ENCODE data around the gene SNAP47. TPM values are rescaled to one million over a fixed set of nuclear protein-coding genes. Genes with fewer than 3 reads are reported as not detected.
"Not testable (repeated sequence)": the region's sequence is repeated elsewhere in the genome, so short reads cannot be mapped to it uniquely, and the experiment has no call there.

The SNAP47 gene, protein sequence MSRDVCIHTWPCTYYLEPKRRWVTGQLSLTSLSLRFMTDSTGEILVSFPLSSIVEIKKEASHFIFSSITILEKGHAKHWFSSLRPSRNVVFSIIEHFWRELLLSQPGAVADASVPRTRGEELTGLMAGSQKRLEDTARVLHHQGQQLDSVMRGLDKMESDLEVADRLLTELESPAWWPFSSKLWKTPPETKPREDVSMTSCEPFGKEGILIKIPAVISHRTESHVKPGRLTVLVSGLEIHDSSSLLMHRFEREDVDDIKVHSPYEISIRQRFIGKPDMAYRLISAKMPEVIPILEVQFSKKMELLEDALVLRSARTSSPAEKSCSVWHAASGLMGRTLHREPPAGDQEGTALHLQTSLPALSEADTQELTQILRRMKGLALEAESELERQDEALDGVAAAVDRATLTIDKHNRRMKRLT
- 16.1 TPM for polyA plus RNA-seq (2013)

DNA sequence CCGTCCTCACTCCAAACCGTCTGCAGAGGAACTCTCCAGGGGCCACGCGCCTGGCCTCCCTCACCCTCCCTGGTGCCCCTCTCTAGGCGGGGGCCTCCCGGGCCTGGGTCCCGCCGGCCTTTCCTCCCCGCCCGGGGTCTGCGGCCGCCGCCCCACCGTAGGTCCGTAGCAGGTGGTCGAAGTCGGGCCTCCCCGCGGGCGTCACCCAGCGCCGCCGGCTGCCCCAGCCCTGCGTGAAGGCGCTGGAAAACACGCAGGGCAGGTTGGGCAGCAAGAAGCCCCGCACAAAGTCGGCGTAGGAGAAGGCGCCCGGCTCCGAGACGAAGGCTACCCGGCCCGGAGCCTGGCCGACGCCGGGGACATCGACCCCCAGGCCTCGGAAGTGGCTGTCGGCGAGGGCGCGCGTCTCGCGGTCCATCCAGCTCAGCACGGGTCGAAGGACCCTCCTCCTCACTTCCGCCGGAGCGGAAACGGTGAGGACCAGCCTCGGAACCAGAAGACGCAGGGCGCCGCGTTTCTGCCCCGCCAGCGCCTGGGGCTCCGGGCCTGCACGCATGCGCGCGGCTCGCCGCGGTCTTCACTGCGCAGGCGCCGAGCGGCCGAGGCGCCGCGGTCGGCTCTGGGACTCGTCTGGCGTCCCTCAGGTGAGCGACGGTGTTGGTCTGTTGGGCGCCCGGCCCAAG, at the start of gene SNAP47, which contains the start of gene JMJD4:
TSS of gene SNAP47 (plus strand) at position 580 of the 683 bp plus-strand sequence. CDS start 12,302 bp downstream, outside the sequence.
TSS of gene JMJD4 (minus strand) at position 447 of the 683 bp plus-strand sequence. CDS start at position 418, 29 bp downstream.
- Histone ChIP-seq H3K9me3 (ENCODE audit: control extremely low read depth in 1 of 5, control insufficient read depth in 4 of 5, insufficient read depth in 2 of 5, low read depth in 1 of 5, low read length in 4 of 5) (no peaks in the 10 kb centered on the region), H3K27me3 (replicated peaks in 2 of 5; ENCODE audit: control insufficient read depth in 4 of 5, insufficient read depth in 5 of 5, low read length in 4 of 5) (no peaks in the 10 kb centered on the region), H3K27ac (ENCODE audit: insufficient read depth in 1 of 2, low read depth in 1 of 2, low read length in 2 of 2, poor library complexity in 1 of 2, severe bottlenecking in 2 of 2) (peak within 1 kb of the TSS; percentile 46 to 82), H3K4me1 (ENCODE audit: control extremely low read depth in 1 of 4, control insufficient read depth in 4 of 4, insufficient read depth in 4 of 4, low read length in 3 of 4) (peaks cover 0 to 26% (median 25%) of the 10 kb centered on the region in 4 experiments), H3K36me3 (ENCODE audit: control insufficient read depth in 4 of 4, insufficient read depth in 4 of 4, low read length in 3 of 4) (peaks cover 0 to 40% (median 31%) of the 10 kb centered on the region in 4 experiments), H3K4me3 (ENCODE audit: control insufficient read depth in 1 of 7, extremely low read depth in 1 of 7, insufficient read depth in 4 of 7, low read depth in 2 of 7, low read length in 6 of 7) (peak within 1 kb of the TSS; percentile 69 to 93 (median 82))
- ChIA-PET POLR2A (no interaction called here), CTCF (interaction anchor here (0.6 kb wide), 1 partner anchor 58 kb away, joined by 3 read pairs; no protein-coding TSS in a partner anchor)
- under 1% methylated on average over 68 of the region's 83 CpGs for WGBS (ENCODE audit: insufficient coverage)
- DNase-seq, result peak; percentile 88 to 93 (median 92)

DNA sequence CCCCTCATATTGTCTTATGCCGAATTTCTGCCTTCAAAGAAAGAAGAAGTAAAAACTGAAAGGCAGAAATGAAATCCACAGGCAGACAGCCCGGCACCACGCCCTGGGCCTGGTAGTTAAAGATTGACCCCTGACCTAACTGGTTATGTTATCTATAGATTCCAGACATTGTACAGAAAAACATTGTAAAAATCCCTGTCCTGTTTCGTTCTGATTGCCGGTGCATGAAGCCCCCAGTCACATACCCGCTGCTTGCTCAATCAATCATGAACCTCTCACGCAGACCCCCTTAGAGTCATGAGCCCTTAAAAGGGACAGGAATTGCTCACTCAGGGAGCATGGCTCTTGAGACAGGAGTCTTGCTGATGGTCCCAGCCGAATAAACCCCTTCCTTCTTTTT, 49.4 kb upstream of the SNAP47 start:
- Histone ChIP-seq H3K27me3 (replicated peaks in 2 of 5; ENCODE audit: control insufficient read depth in 4 of 5, insufficient read depth in 5 of 5, low read length in 4 of 5) (no peaks in the 10 kb centered on the region), H3K36me3 (ENCODE audit: control insufficient read depth in 4 of 4, insufficient read depth in 4 of 4, low read length in 3 of 4) (no peaks in the 10 kb centered on the region), H3K27ac (ENCODE audit: insufficient read depth in 1 of 2, low read depth in 1 of 2, low read length in 2 of 2, poor library complexity in 1 of 2, severe bottlenecking in 2 of 2) (no peak overlapping the region), H3K4me1 (ENCODE audit: control extremely low read depth in 1 of 4, control insufficient read depth in 4 of 4, insufficient read depth in 4 of 4, low read length in 3 of 4) (no peaks in the 10 kb centered on the region), H3K9me3 (ENCODE audit: control extremely low read depth in 1 of 5, control insufficient read depth in 4 of 5, insufficient read depth in 2 of 5, low read depth in 1 of 5, low read length in 4 of 5) (peaks cover 5 to 22% (median 9%) of the 10 kb centered on the region in 5 experiments), H3K4me3 (ENCODE audit: control insufficient read depth in 1 of 7, extremely low read depth in 1 of 7, insufficient read depth in 4 of 7, low read depth in 2 of 7, low read length in 6 of 7) (no peak overlapping the region)
- peak in 1 of 3 donors; percentile 26 for DNase-seq
- ChIA-PET POLR2A (interaction anchor here (0.6 kb wide), 1 partner anchor 9 kb away, joined by 5 read pairs; no protein-coding TSS in a partner anchor), CTCF (no interaction called here)
- WGBS (ENCODE audit: insufficient coverage), result 73% methylated on average over 5 of the region's 8 CpGs

DNA sequence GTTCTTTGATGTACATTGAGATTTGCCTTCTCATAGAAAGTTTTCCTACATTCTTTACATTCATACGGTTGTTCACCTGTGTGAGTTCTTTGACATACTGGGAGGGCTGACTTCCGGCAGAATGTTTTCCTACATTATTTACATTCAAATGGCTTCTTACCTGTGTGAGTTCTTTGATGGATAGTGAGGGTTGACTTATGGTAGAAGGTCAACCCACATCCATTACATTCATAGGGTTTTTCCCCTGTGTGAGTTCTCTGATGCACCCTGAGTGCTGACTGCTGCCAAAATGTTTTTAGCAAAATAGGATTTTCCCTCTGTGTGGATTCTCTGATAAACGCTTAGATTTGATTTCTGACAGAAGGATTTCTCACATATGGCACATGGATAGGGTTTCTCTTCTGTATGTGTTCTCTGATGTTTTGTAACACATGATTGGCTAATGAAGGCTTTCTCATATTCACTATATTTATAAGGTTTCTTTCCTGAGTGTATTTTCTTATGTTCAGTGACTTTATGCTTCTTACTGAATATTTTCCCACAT, 37.8 kb upstream of the SNAP47 start:
- Histone ChIP-seq H3K4me3 (ENCODE audit: control insufficient read depth in 1 of 7, extremely low read depth in 1 of 7, insufficient read depth in 4 of 7, low read depth in 2 of 7, low read length in 6 of 7) (no peak overlapping the region), H3K36me3 (ENCODE audit: control insufficient read depth in 4 of 4, insufficient read depth in 4 of 4, low read length in 3 of 4) (no peaks in the 10 kb centered on the region), H3K4me1 (ENCODE audit: control extremely low read depth in 1 of 4, control insufficient read depth in 4 of 4, insufficient read depth in 4 of 4, low read length in 3 of 4) (no peaks in the 10 kb centered on the region), H3K9me3 (ENCODE audit: control extremely low read depth in 1 of 5, control insufficient read depth in 4 of 5, insufficient read depth in 2 of 5, low read depth in 1 of 5, low read length in 4 of 5) (peaks cover 6 to 48% (median 11%) of the 10 kb centered on the region in 5 experiments), H3K27ac (ENCODE audit: insufficient read depth in 1 of 2, low read depth in 1 of 2, low read length in 2 of 2, poor library complexity in 1 of 2, severe bottlenecking in 2 of 2) (no peak overlapping the region), H3K27me3 (replicated peaks in 2 of 5; ENCODE audit: control insufficient read depth in 4 of 5, insufficient read depth in 5 of 5, low read length in 4 of 5) (no peaks in the 10 kb centered on the region)
- no peak for DNase-seq
- POLR2A ChIA-PET, result no interaction called here
- WGBS (ENCODE audit: insufficient coverage), result no CpG with 5 or more reads among the region's 3 CpGs
- CTCF ChIA-PET, result no interaction called here

DNA sequence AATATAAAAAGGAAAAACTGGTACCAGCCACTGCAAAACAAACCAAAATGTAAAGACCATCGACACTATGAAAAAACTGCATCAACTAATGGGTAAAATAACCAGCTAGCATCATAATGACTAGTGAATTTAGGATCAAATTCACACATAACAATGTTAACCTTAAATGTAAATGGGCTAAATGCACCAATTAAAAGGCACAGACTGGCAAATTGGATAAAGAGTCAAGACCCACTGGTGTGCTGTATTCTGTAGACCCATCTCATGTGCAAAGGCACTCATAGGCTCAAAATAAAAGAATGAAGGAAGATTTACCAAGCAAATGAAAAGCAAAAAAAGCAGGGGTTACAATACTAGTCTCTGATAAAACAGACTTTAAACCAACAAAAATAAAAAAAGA, 33.6 kb upstream of the SNAP47 start:
- no CpG with 5 or more reads among the region's 1 CpG for WGBS (ENCODE audit: insufficient coverage)
- peaks cover 4 to 30% (median 8%) of the 10 kb centered on the region in 5 experiments for H3K9me3 ChIP-seq (ENCODE audit: control extremely low read depth in 1 of 5, control insufficient read depth in 4 of 5, insufficient read depth in 2 of 5, low read depth in 1 of 5, low read length in 4 of 5)

DNA sequence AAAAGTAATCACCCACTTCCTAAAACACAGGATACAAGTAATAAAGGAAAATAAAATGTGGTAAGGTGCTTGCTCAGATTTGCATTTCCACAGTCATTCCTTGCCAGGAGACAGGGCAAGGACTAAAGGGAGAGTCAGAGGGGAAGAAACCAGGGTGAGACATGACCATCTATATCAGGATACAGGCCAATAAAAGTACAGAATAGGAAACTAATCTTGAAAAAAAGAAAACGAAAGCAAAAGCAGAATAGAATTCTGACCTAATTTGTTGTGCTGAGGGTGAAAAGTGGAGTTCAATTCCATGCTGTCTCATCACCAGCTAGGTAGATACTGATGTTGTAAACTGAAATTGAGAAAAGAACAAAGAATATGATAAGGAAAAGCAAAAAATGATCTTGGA, 27.4 kb upstream of the SNAP47 start:
- CTCF ChIA-PET, result interaction anchor here (1.4 kb wide), 1 partner anchor 14 kb away, joined by 3 read pairs; no protein-coding TSS in a partner anchor
- no peak for DNase-seq
- Histone ChIP-seq H3K27ac (ENCODE audit: insufficient read depth in 1 of 2, low read depth in 1 of 2, low read length in 2 of 2, poor library complexity in 1 of 2, severe bottlenecking in 2 of 2) (no peak overlapping the region), H3K9me3 (ENCODE audit: control extremely low read depth in 1 of 5, control insufficient read depth in 4 of 5, insufficient read depth in 2 of 5, low read depth in 1 of 5, low read length in 4 of 5) (peaks cover 0 to 11% (median 0%) of the 10 kb centered on the region in 5 experiments), H3K27me3 (replicated peaks in 2 of 5; ENCODE audit: control insufficient read depth in 4 of 5, insufficient read depth in 5 of 5, low read length in 4 of 5) (no peaks in the 10 kb centered on the region), H3K4me3 (ENCODE audit: control insufficient read depth in 1 of 7, extremely low read depth in 1 of 7, insufficient read depth in 4 of 7, low read depth in 2 of 7, low read length in 6 of 7) (no peak overlapping the region), H3K36me3 (ENCODE audit: control insufficient read depth in 4 of 4, insufficient read depth in 4 of 4, low read length in 3 of 4) (no peaks in the 10 kb centered on the region), H3K4me1 (ENCODE audit: control extremely low read depth in 1 of 4, control insufficient read depth in 4 of 4, insufficient read depth in 4 of 4, low read length in 3 of 4) (no peaks in the 10 kb centered on the region)
- 87% methylated on average over 1 of the region's 1 CpG for WGBS (ENCODE audit: insufficient coverage)
- POLR2A ChIA-PET, result no interaction called here

More for the DNA sequence above, 33.6 kb upstream of the SNAP47 start:
- POLR2A ChIA-PET; H3K4me3 ChIP-seq (ENCODE audit: control insufficient read depth in 1 of 7, extremely low read depth in 1 of 7, insufficient read depth in 4 of 7, low read depth in 2 of 7, low read length in 6 of 7); CTCF ChIA-PET; DNase-seq; H3K36me3 ChIP-seq (ENCODE audit: control insufficient read depth in 4 of 4, insufficient read depth in 4 of 4, low read length in 3 of 4); H3K27ac ChIP-seq (ENCODE audit: insufficient read depth in 1 of 2, low read depth in 1 of 2, low read length in 2 of 2, poor library complexity in 1 of 2, severe bottlenecking in 2 of 2); H3K4me1 ChIP-seq (ENCODE audit: control extremely low read depth in 1 of 4, control insufficient read depth in 4 of 4, insufficient read depth in 4 of 4, low read length in 3 of 4); H3K27me3 ChIP-seq (replicated peaks in 2 of 5; ENCODE audit: control insufficient read depth in 4 of 5, insufficient read depth in 5 of 5, low read length in 4 of 5): not testable (repeated sequence)

DNA sequence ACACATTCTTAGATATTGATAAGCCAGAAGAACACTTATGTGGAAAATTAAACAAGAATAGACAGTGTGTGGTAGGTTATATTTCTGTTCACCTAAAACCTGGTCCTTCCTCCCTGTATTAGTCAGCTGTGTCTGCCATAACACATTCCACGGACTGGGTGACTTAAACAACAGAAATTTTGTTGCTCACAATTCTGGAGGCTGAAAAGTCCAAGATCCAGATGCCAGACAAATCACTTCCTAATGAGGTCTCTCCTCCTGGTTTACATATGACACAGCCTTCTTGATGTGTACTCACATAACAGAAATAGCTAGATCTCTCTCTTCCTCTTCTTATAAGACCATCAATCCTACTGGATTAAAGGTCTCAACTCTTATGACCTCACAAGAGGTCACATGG, 25.8 kb upstream of the SNAP47 start:
- ChIA-PET POLR2A (no interaction called here), CTCF (no interaction called here)
- WGBS (ENCODE audit: insufficient coverage), result 70% methylated on average over 1 of the region's 1 CpG
- no peaks in the 10 kb centered on the region for H3K36me3 ChIP-seq (ENCODE audit: control insufficient read depth in 4 of 4, insufficient read depth in 4 of 4, low read length in 3 of 4)
- no peak overlapping the region for H3K27ac ChIP-seq (ENCODE audit: insufficient read depth in 1 of 2, low read depth in 1 of 2, low read length in 2 of 2, poor library complexity in 1 of 2, severe bottlenecking in 2 of 2)
- no peaks in the 10 kb centered on the region for H3K4me1 ChIP-seq (ENCODE audit: control extremely low read depth in 1 of 4, control insufficient read depth in 4 of 4, insufficient read depth in 4 of 4, low read length in 3 of 4)
- peaks cover 2 to 19% (median 7%) of the 10 kb centered on the region in 5 experiments for H3K9me3 ChIP-seq (ENCODE audit: control extremely low read depth in 1 of 5, control insufficient read depth in 4 of 5, insufficient read depth in 2 of 5, low read depth in 1 of 5, low read length in 4 of 5)
- H3K27me3 ChIP-seq (replicated peaks in 2 of 5; ENCODE audit: control insufficient read depth in 4 of 5, insufficient read depth in 5 of 5, low read length in 4 of 5), result no peaks in the 10 kb centered on the region
- no peak for DNase-seq
- no peak overlapping the region for H3K4me3 ChIP-seq (ENCODE audit: control insufficient read depth in 1 of 7, extremely low read depth in 1 of 7, insufficient read depth in 4 of 7, low read depth in 2 of 7, low read length in 6 of 7)
